Lower lobe of right lung (tissue), 2 donors: ENCODE results near the gene CPNE5. TPM values are rescaled to one million over a fixed set of nuclear protein-coding genes. Genes with fewer than 3 reads are reported as not detected.

Experiments used
- ATAC-seq, 2 donors: fragments of 200-7000 bp; cut with Tn5 transposase; one replicate each; pipeline ENCODE4 v1.9.1; 2020 to 2022; ENCODE audit warnings: mild to moderate bottlenecking in 2 of 2, moderate library complexity in 2 of 2
- DNase-seq: peaks from one replicate; pipeline ENCODE4 v3.0.0-alpha.2; 2020
- H3K27ac ChIP-seq: fragments of 200-600 bp; one replicate; pipeline ENCODE4 v1.8.0; 2022
- H3K27me3 ChIP-seq: fragments of 200-600 bp; one replicate; pipeline ENCODE4 v1.8.0; 2022; ENCODE audit warnings: low read depth
- H3K36me3 ChIP-seq: fragments of 200-600 bp; one replicate; pipeline ENCODE4 v1.8.0; 2022; ENCODE audit warnings: mild to moderate bottlenecking
- H3K4me1 ChIP-seq: fragments of 200-600 bp; one replicate; pipeline ENCODE4 v1.8.0; 2022
- H3K4me3 ChIP-seq: fragments of 200-600 bp; one replicate; pipeline ENCODE4 v1.8.0; 2022; ENCODE audit warnings: mild to moderate bottlenecking
- H3K9me3 ChIP-seq: fragments of 200-600 bp; one replicate; pipeline ENCODE4 v1.8.0; 2022
- intact Hi-C: fragments of 100-400 bp; cut with DNase I; formaldehyde crosslinking; loops from one replicate; pipeline ENCODE4 v1.11.0; 2022
- total RNA-seq: library from RNA; stranded (reverse); fragmentation: NEBNext Ultra II Directional; extraction: Animal tissue kit (Norgen Biotek cat#: 25700); gene quantifications from one replicate; pipeline ENCODE4 v1.2.1, GENCODE V29; 2021
- TF ChIP-seq, protein P1 (sequence below): fragments of 200-600 bp; IDR thresholded peaks from one replicate; pipeline ENCODE4 v1.8.0; 2022; ENCODE audit warnings: antibody characterized with exemption, mild to moderate bottlenecking
- donor health status: DM: no; HTN: yes; CAD: no; lungs with severe emphysema.

The CPNE5 gene
- total RNA-seq, 1 donor from 2014 or later = 2.4 TPM

DNA sequence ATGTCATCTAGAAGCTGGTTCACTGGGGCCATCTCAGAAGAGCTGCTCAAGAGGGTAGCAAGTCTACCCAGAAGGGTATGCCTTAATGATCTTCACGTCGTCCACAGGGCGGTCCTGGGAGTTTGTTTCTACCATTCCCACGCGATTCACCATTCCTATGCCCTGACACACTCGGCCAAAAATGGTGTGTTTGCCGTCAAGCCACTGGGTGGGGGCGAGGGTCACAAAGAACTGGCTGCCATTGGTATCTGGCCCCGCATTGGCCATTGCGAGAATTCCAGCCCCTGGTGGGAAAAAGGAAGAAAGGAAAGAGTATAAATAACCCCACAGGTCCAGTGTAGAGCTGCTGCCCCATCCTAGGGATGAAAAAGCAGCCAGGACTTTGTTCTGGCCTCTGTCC, 16.5 kb upstream of the CPNE5 start:
- H3K27me3 ChIP-seq = no peaks in the 10 kb centered on the region
- DNase-seq = no peak
- no peak overlapping the region for H3K27ac ChIP-seq
- H3K9me3 ChIP-seq = no peaks in the 10 kb centered on the region
- peaks cover 14% of the 10 kb centered on the region for H3K4me1 ChIP-seq
- H3K36me3 ChIP-seq = peaks cover 19% of the 10 kb centered on the region
- TF ChIP-seq, protein P1, sequence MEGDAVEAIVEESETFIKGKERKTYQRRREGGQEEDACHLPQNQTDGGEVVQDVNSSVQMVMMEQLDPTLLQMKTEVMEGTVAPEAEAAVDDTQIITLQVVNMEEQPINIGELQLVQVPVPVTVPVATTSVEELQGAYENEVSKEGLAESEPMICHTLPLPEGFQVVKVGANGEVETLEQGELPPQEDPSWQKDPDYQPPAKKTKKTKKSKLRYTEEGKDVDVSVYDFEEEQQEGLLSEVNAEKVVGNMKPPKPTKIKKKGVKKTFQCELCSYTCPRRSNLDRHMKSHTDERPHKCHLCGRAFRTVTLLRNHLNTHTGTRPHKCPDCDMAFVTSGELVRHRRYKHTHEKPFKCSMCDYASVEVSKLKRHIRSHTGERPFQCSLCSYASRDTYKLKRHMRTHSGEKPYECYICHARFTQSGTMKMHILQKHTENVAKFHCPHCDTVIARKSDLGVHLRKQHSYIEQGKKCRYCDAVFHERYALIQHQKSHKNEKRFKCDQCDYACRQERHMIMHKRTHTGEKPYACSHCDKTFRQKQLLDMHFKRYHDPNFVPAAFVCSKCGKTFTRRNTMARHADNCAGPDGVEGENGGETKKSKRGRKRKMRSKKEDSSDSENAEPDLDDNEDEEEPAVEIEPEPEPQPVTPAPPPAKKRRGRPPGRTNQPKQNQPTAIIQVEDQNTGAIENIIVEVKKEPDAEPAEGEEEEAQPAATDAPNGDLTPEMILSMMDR = no peak
- intact Hi-C loops = no loop called here
- H3K4me3 ChIP-seq = no peak overlapping the region
- ATAC-seq = no peak

- Histone ChIP-seq H3K27me3 (no peaks in the 10 kb centered on the region), H3K36me3 (peaks cover 19% of the 10 kb centered on the region), H3K9me3 (no peaks in the 10 kb centered on the region), H3K4me3 (no peak overlapping the region), H3K27ac (peak overlapping the region; percentile 37), H3K4me1 (peaks cover 29% of the 10 kb centered on the region)
- TF ChIP-seq, protein P1 = no peak
- no peak for DNase-seq
- peak; percentile 56 to 67 for ATAC-seq
- intact Hi-C loops = loop anchor here (5.0 kb wide), 1 partner anchor 86 kb away; no protein-coding TSS in a partner anchor
These were observed 14.1 kb upstream of the CPNE5 start for GRCh38 chr6:36853325-36853724.

DNA sequence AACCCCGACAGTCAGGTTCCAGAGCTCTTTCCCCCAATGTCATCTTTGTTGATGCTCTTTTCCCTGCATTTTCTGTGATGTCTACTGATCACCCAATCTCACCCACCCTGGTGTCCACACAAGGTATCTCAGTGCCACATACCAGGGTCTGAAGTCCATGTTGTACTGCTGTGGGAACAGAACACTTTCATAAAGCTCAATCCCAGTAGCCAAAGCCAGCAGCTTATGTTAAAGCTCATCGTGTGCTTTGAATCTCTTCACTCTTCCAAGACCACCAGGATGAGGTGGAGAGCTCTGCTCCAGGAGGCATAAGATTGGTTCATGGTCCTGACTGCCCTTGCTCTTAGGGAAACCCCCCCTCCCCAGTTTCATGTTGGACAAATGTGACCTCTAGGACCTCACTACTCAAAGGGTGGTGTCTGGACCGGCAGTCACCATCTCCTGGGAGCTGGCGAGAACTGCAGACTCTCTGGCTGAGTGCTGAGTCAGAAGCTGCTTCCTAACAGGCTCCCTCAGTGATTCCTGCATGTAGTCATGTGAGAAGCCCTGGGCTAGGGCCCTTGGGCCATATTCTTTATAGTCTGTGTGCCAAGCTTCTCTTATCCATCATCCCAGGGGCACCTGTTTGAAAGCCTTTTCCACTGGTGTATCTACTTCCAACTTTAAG, 13.4 kb upstream of the CPNE5 start:
- H3K27ac ChIP-seq = peak overlapping the region; percentile 37
- no peak overlapping the region for H3K4me3 ChIP-seq
- intact Hi-C loops = loop anchor here (5.0 kb wide), 1 partner anchor 85 kb away; no protein-coding TSS in a partner anchor
- H3K36me3 ChIP-seq = peaks cover 19% of the 10 kb centered on the region
- DNase-seq = no peak
- H3K4me1 ChIP-seq = peaks cover 32% of the 10 kb centered on the region
- no peaks in the 10 kb centered on the region for H3K9me3 ChIP-seq
- no peak for ATAC-seq
- TF ChIP-seq, protein P1 = no peak
- no peaks in the 10 kb centered on the region for H3K27me3 ChIP-seq

DNA sequence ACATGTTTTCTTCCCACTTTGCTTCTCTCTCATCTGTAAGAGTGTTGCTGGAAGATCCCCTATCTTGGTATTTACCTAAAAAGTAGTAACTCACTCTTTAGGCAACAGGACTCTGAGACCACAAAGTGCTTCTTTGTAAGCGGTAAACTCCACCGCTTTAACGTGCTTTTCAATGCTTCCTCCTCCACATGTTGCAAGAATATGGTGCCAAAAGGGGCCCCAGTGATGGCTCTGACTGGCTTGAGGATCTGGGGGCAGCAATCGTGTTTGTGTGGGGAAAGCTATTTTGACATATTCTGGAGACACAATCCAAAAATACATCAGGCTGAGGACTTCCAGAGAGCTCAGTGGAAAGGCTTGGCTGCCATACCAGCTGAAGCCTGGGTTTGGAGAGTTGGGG, 12.4 kb upstream of the CPNE5 start:
- Histone ChIP-seq H3K27ac (no peak overlapping the region), H3K9me3 (no peaks in the 10 kb centered on the region), H3K4me1 (peaks cover 32% of the 10 kb centered on the region), H3K36me3 (peaks cover 19% of the 10 kb centered on the region), H3K27me3 (no peaks in the 10 kb centered on the region), H3K4me3 (no peak overlapping the region)
- ATAC-seq = no peak
- intact Hi-C loops = loop anchor here (5.0 kb wide), 1 partner anchor 84 kb away; no protein-coding TSS in a partner anchor
- TF ChIP-seq, protein P1 = no peak
- no peak for DNase-seq

- Histone ChIP-seq H3K9me3 (no peaks in the 10 kb centered on the region), H3K27me3 (no peaks in the 10 kb centered on the region), H3K36me3 (peaks cover 16% of the 10 kb centered on the region), H3K27ac (no peak overlapping the region), H3K4me1 (peaks cover 32% of the 10 kb centered on the region), H3K4me3 (no peak overlapping the region)
- ATAC-seq (peak; percentile 40 to 49), DNase-seq (no peak)
- TF ChIP-seq, protein P1 = peak; percentile 78
- intact Hi-C loops = loop anchor here (5.0 kb wide), 1 partner anchor 84 kb away; no protein-coding TSS in a partner anchor
These were observed 11.9 kb upstream of the CPNE5 start for GRCh38 chr6:36851149-36851614.
